Body of pancreas (tissue), 4 donors: ENCODE measurements around the gene SSUH2. TPM values are rescaled to one million over a fixed set of nuclear protein-coding genes. Genes with fewer than 3 reads are reported as not detected.

ENCODE experiments used
- ATAC-seq: fragments of 150-250 bp; one replicate; pipeline ENCODE4 v1.9.1; 2016
- DNase-seq, 4 donors: peaks; one replicate each; pipeline ENCODE4 v3.0.0-alpha.2; 2019
- H3K27ac ChIP-seq, 4 donors: fragments of 200-600 bp; sonication (generic); 1 replicate in 3 of 4; 2 replicates in 1 of 4; pipeline versions ENCODE4 v1.5.1 to v1.6.1; 2016 to 2019; ENCODE audit warnings: mild to moderate bottlenecking in 1 of 4, mixed read lengths in 1 of 4, moderate library complexity in 1 of 4
- H3K27me3 ChIP-seq, 2 donors: fragments of 200-600 bp; sonication (generic); one replicate each; pipeline ENCODE4 v1.6.0; 2016; ENCODE audit warnings: mild to moderate bottlenecking in 1 of 2
- H3K36me3 ChIP-seq, 2 donors: fragments of 200-600 bp; sonication (generic); replicated peaks in 1 of 2; 2 replicates each; pipeline ENCODE4 v1.5.1; 2016; ENCODE audit warnings: low read depth in 2 of 2; ENCODE audit not compliant: insufficient read depth in 1 of 2
- H3K4me1 ChIP-seq: fragments of 200-600 bp; sonication (generic); one replicate; pipeline ENCODE4 v1.6.0; 2016
- H3K4me3 ChIP-seq, 2 donors: fragments of 200-600 bp; sonication (generic); 1 replicate in 1 of 2; 2 replicates in 1 of 2; pipeline ENCODE4 v1.5.1; 2016 to 2019
- H3K9me3 ChIP-seq, 3 donors: fragments of 200-600 bp; sonication (generic); 1 replicate in 2 of 3; 2 replicates in 1 of 3; pipeline ENCODE4 v1.5.1; 2016
- POLR2A ChIP-seq, 3 donors: fragments of 450-650 bp; IDR thresholded peaks; one replicate each; pipeline ENCODE4 v1.6.1; 2016; ENCODE audit warnings: antibody characterized with exemption in 3 of 3, mild to moderate bottlenecking in 2 of 3
- WGBS, 2 donors: methylation state at CpG; one replicate each; pipeline ENCODE4 v1.1.5; 2017; 5-methylcytosine and 5-hydroxymethylcytosine counted together
- intact Hi-C: fragments of 100-400 bp; cut with DNase I; formaldehyde crosslinking; loops from one replicate; pipeline ENCODE4 v1.15.1; 2023
- total RNA-seq, 2 donors: library from RNA; depleted of rRNA; stranded (reverse); fragments of >200 nt; gene quantifications; one replicate each; pipeline ENCODE4 v1.1.0, GENCODE V29; 2016
- TF ChIP-seq, protein P1 (sequence below), 7 experiments: fragments of 450-650 bp in 4 of 7; fragments of 200-600 bp in 3 of 7; sonication (generic) in 3 of 7; IDR thresholded peaks; one replicate each; pipeline ENCODE4 v1.5.1; 2016 to 2019; ENCODE audit warnings: antibody characterized with exemption in 7 of 7

Gene SSUH2
- total RNA-seq, 2 donors from 2014 or later, result 0.26 to 0.33 TPM

DNA sequence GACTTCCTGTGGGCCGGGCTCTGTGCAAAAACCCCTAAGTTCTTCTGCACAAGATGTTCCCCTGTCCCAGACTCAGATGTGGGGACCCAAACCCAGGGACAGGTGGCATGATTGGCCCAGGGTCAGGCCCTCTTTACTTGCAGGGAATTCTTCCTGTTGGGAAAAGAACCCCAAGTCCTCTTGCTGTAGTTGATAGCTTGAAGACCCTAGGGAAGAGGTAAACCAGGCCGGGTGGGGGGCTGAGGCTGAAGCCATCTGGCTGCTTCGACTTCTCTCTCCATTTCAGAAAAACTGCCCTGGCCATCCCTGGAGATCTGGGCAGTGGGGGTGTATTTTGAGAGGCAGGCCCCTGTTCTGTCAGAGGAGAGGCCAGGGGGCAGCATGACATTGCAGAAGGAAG lies 23.5 kb downstream of the SSUH2 start:
- Histone ChIP-seq H3K4me3 (no peak overlapping the region), H3K27ac (no peak overlapping the region), H3K4me1 (no peaks in the 10 kb centered on the region), H3K27me3 (no peaks in the 10 kb centered on the region), H3K9me3 (peaks cover 0 to 9% (median 0%) of the 10 kb centered on the region in 3 donors), H3K36me3 (no peaks in the 10 kb centered on the region)
- intact Hi-C loops, result no loop called here
- WGBS, 2 donors, result 64 to 71% methylated on average over 3 of the region's 3 CpGs
- no peak for TF ChIP-seq POLR2A (IDR thresholded peaks at IDR 0.05)
- TF ChIP-seq, protein P1, sequence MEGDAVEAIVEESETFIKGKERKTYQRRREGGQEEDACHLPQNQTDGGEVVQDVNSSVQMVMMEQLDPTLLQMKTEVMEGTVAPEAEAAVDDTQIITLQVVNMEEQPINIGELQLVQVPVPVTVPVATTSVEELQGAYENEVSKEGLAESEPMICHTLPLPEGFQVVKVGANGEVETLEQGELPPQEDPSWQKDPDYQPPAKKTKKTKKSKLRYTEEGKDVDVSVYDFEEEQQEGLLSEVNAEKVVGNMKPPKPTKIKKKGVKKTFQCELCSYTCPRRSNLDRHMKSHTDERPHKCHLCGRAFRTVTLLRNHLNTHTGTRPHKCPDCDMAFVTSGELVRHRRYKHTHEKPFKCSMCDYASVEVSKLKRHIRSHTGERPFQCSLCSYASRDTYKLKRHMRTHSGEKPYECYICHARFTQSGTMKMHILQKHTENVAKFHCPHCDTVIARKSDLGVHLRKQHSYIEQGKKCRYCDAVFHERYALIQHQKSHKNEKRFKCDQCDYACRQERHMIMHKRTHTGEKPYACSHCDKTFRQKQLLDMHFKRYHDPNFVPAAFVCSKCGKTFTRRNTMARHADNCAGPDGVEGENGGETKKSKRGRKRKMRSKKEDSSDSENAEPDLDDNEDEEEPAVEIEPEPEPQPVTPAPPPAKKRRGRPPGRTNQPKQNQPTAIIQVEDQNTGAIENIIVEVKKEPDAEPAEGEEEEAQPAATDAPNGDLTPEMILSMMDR (IDR thresholded peaks at IDR 0.05), result no peak
- no peak for DNase-seq
- no peak for ATAC-seq

DNA sequence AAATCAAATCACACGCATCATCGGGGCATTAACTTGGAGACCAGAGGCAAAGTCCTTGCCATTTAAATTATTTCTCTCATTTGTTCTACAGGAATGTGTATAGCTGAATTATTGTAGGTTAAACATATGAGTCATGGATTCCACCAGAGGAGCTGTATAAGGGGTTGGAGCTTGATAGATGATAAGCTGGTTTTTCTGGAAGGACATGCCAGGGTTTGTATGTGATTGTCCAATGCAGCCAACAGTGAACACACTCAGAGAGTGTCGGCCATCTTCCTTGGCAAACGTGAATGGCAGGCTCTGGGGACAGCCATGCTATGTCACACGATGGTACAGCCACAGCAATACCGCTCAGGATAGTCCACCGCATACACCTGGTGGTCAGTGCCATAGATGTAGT lies 25.1 kb downstream of the SSUH2 start:
- Histone ChIP-seq H3K4me1 (no peaks in the 10 kb centered on the region), H3K27ac (no peak overlapping the region), H3K27me3 (no peaks in the 10 kb centered on the region), H3K4me3 (no peak overlapping the region), H3K9me3 (peaks cover 0 to 9% (median 0%) of the 10 kb centered on the region in 3 donors), H3K36me3 (no peaks in the 10 kb centered on the region)
- DNase-seq (no peak), ATAC-seq (no peak)
- WGBS, 2 donors, result 84 to 87% methylated on average over 6 to 7 of the region's 7 CpGs
- intact Hi-C loops, result no loop called here
- no peak for TF ChIP-seq POLR2A (IDR thresholded peaks at IDR 0.05)
- TF ChIP-seq, protein P1 (IDR thresholded peaks at IDR 0.05), result no peak

DNA sequence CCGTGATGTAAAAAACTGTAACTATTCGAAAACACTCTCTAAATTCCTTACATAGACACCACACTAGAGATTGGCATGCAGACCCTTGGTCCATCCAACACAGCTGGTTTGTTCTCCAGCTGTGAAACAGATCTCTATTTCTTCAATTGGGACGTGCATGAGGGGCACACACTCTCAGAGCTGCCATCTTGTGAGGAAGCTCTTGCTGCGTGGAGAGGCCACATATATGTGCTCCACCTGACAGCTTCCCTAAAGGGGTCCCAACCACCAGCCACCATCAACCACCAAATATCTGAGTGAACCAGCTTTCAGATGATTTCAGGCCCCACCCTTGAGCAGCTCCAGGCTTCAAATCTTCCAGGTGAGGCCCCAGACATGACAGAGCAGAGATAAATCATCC lies 25.6 kb downstream of the SSUH2 start:
- DNase-seq (no peak), ATAC-seq (no peak)
- intact Hi-C loops, result no loop called here

DNA sequence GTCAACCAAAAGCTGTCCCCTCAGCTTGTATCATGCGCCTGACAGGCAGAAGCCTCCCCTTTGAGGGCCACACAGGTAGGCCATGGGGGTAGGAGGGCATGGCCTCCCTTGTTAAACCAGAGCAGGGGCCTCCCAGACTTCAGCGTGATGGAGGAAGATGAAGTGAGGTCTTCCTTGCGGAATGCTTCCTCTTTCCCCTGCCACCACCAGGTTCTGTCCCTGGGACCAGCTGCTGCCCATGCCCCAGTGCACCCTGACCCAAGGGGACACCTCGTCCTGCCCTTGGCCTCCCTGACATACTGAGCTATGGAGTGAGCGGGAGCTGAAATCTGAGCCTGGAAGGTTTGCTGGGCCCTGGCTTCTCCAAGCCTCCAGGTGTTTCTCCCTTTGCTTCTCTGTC lies 26.7 kb downstream of the SSUH2 start:
- H3K27me3 ChIP-seq, result no peaks in the 10 kb centered on the region
- no peaks in the 10 kb centered on the region for H3K4me1 ChIP-seq
- no peak overlapping the region for H3K27ac ChIP-seq
- intact Hi-C loops, result no loop called here
- H3K36me3 ChIP-seq, result no peaks in the 10 kb centered on the region
- DNase-seq (no peak), ATAC-seq (no peak)
- no peak for TF ChIP-seq POLR2A (IDR thresholded peaks at IDR 0.05)
- TF ChIP-seq, protein P1 (IDR thresholded peaks at IDR 0.05), result no peak
- no peak overlapping the region for H3K4me3 ChIP-seq
- peaks cover 0 to 9% (median 0%) of the 10 kb centered on the region in 3 donors for H3K9me3 ChIP-seq
- 88 to 95% methylated on average over 2 to 5 of the region's 5 CpGs for WGBS, 2 donors

More for the DNA sequence above, 25.6 kb downstream of the SSUH2 start:
- Histone ChIP-seq H3K36me3 (no peaks in the 10 kb centered on the region), H3K9me3 (peaks cover 0 to 9% (median 0%) of the 10 kb centered on the region in 3 donors), H3K27ac (no peak overlapping the region), H3K27me3 (no peaks in the 10 kb centered on the region), H3K4me3 (no peak overlapping the region), H3K4me1 (no peaks in the 10 kb centered on the region)
- TF ChIP-seq POLR2A (IDR thresholded peaks at IDR 0.05), result no peak
- TF ChIP-seq, protein P1 (IDR thresholded peaks at IDR 0.05), result no peak
- WGBS, 2 donors, result 89 to 90% methylated on average over 4 of the region's 4 CpGs

DNA sequence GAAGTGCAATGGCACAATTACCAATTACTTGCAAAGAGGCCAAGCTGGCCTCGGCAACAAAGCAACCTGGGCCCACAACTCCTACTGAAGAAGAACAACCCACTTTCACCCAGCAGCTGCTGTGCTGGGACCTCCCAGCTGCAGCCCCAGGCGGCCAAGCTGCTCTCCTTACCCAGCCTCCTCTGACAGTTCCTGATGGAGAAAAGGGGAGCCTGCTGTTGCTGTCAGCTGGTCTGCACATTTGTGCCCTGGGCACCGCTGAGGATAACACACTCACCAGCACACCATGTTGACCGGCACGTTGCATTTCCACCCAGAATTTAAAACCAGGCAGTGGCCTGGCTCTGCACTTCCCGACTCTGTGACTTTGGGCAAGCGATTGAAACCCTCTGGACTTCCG lies 33.6 kb downstream of the SSUH2 start:
- intact Hi-C loops, result no loop called here
- Histone ChIP-seq H3K27ac (no peak overlapping the region), H3K4me1 (peaks cover 4% of the 10 kb centered on the region), H3K27me3 (no peaks in the 10 kb centered on the region), H3K9me3 (no peaks in the 10 kb centered on the region), H3K4me3 (no peak overlapping the region), H3K36me3 (no peaks in the 10 kb centered on the region)
- no peak for ATAC-seq
- WGBS, 2 donors, result 84 to 87% methylated on average over 8 of the region's 8 CpGs
- TF ChIP-seq POLR2A (IDR thresholded peaks at IDR 0.05), result no peak
- TF ChIP-seq, protein P1 (IDR thresholded peaks at IDR 0.05), result no peak
- no peak for DNase-seq
